GM21367 (cell line): ENCODE results near the gene ERG.

Experiments
- ATAC-seq: cut with Tn5 transposase; IDR thresholded peaks from one replicate; pipeline ENCODE4 v1.9.1; 2021; ENCODE audit not compliant: unreplicated experiment

ERG gene

GRCh38 chr21:38396325-38396724 lies 102.0 kb downstream of the ERG start:
- ATAC-seq, result no peak

- no peak for ATAC-seq
Measured at GRCh38 chr21:38395581-38395980, 102.7 kb downstream of the ERG start.

GRCh38 chr21:38392661-38393060 lies 105.6 kb downstream of the ERG start:
- ATAC-seq, result no peak

GRCh38 chr21:38389896-38390295 lies 108.4 kb downstream of the ERG start:
- ATAC-seq, result no peak

GRCh38 chr21:38389354-38389676 lies 109.0 kb downstream of the ERG start:
- ATAC-seq, result no peak

- ATAC-seq, result no peak
Measured at GRCh38 chr21:38388647-38389353, 109.5 kb downstream of the ERG start.

- ATAC-seq, result no peak
Measured at GRCh38 chr21:38388203-38388602, 110.1 kb downstream of the ERG start.

- ATAC-seq, result no peak
Measured at GRCh38 chr21:38386967-38387366, 111.3 kb downstream of the ERG start.

- no peak for ATAC-seq
Measured at GRCh38 chr21:38385427-38386175, 112.7 kb downstream of the ERG start.

- no peak for ATAC-seq
Measured at GRCh38 chr21:38384675-38385426, 113.4 kb downstream of the ERG start.

GRCh38 chr21:38384238-38384560 lies 114.1 kb downstream of the ERG start:
- no peak for ATAC-seq

- ATAC-seq, result no peak
Measured at GRCh38 chr21:38383411-38384237, 114.7 kb downstream of the ERG start.

- no peak for ATAC-seq
Measured at GRCh38 chr21:38380481-38381137, 117.7 kb downstream of the ERG start.

- ATAC-seq, result no peak
Measured at GRCh38 chr21:38379147-38379546, 119.1 kb downstream of the ERG start.

GRCh38 chr21:38377165-38378088 lies 120.8 kb downstream of the ERG start:
- no peak for ATAC-seq

- no peak for ATAC-seq
Measured at GRCh38 chr21:38376693-38377092, 121.6 kb downstream of the ERG start.

- no peak for ATAC-seq
Measured at GRCh38 chr21:38376235-38376634, 122.0 kb downstream of the ERG start.

GRCh38 chr21:38367646-38368045 lies 130.6 kb downstream of the ERG start:
- ATAC-seq, result no peak

- no peak for ATAC-seq
Measured at GRCh38 chr21:38365521-38365920, 132.8 kb downstream of the ERG start.

- no peak for ATAC-seq
Measured at GRCh38 chr21:38363693-38364092, 134.6 kb downstream of the ERG start.
